Pancreas (tissue), 10 donors: ENCODE data around the gene DHX58. TPM values are rescaled to one million over a fixed set of nuclear protein-coding genes. Genes with fewer than 3 reads are reported as not detected.
A peak's percentile ranks its signal among the peaks of the same experiment; 100 is the strongest.

Experiments
- ATAC-seq, 4 donors: fragments of 200-7000 bp; cut with Tn5 transposase; one replicate each; pipeline versions ENCODE4 v1.8.0 to v1.9.1; 2020; ENCODE audit warnings: mild to moderate bottlenecking in 4 of 4, moderate library complexity in 4 of 4
- DNase-seq, 6 donors: peaks; one replicate each; pipeline ENCODE4 v3.0.0-alpha.2; 2020
- FAIRE-seq: peaks from 2 replicates; lab custom pipeline; 2012; peaks lifted over from hg19 to GRCh38; lab: Jason Lieb, UNC
- H3K27ac ChIP-seq, 4 donors: fragments of 200-600 bp; sonication (generic); 1 replicate in 3 of 4; 2 replicates in 1 of 4; pipeline versions ENCODE4 v1.5.0 to v1.8.0; 2020
- H3K27me3 ChIP-seq, 4 donors: fragments of 200-600 bp; one replicate each; pipeline ENCODE4 v1.8.0; 2021
- H3K36me3 ChIP-seq, 3 donors: fragments of 200-600 bp; sonication (generic) in 1 of 3; one replicate each; pipeline versions ENCODE4 v1.5.0 to v1.8.0; 2020 to 2021
- H3K4me1 ChIP-seq, 3 donors: fragments of 200-600 bp; one replicate each; pipeline ENCODE4 v1.8.0; 2021
- H3K4me3 ChIP-seq, 4 donors: fragments of 200-600 bp; sonication (generic) in 2 of 4; one replicate each; pipeline versions ENCODE4 v1.5.0 to v1.8.0; 2020 to 2021
- H3K9me3 ChIP-seq, 4 donors: fragments of 200-600 bp; one replicate each; pipeline ENCODE4 v1.8.0; 2021
- WGBS, 2 donors: extraction: QIAGEN DNeasy Blood & Tissue Kit; methylation state at CpG; one replicate each; pipeline ENCODE4 v1.1.7; 2013; 5-methylcytosine and 5-hydroxymethylcytosine counted together
- intact Hi-C, 3 donors: fragments of 100-400 bp; cut with DNase I; formaldehyde crosslinking; loops; one replicate each; pipeline versions ENCODE4 v1.11.1 to v1.14.2; 2022
- polyA plus RNA-seq, 2 donors: library from polyadenylated mRNA; stranded (reverse); fragments of 200-250 nt; gene quantifications; one replicate each; pipeline ENCODE4 v1.2.3, GENCODE V29; 2013
- total RNA-seq, 6 donors: library from RNA; stranded (reverse); fragmentation: NEBNext Ultra II Directional in 4 of 6; extraction: Animal tissue kit (Norgen Biotek cat#: 25700) in 4 of 6; gene quantifications; one replicate each; pipeline versions ENCODE4 v1.2.1 to v1.2.4, GENCODE V29; 2021 to 2023
- TF ChIP-seq, protein P1 (sequence below), 4 donors: fragments of 200-600 bp; sonication (generic) in 3 of 4; IDR thresholded peaks; one replicate each; pipeline versions ENCODE4 v1.5.0 to v1.8.0; 2021; ENCODE audit warnings: antibody characterized with exemption in 4 of 4
- donor health status: healthy with polysubstance abuse.
- donor health status: DM: no; HTN: no; CAD: no; lungs with moderate emphysema.
- donor health status: DM: no; HTN: no; CAD: no.
- donor health status: control.
- donor health status: control.
- donor health status: Bipolar disorder and iron deficiency.
- donor health status: DM: yes; HTN: yes; CAD: no.
- donor health status: DM: no; HTN: no; CAD: no.
- donor health status: DM: no; HTN: no; CAD: no.
- donor health status: DM: yes; HTN: yes; CAD: no.

DHX58 gene
- total and polyA plus RNA-seq, 8 donors: 3.7 to 22.8 (median 6.8) TPM

DNA sequence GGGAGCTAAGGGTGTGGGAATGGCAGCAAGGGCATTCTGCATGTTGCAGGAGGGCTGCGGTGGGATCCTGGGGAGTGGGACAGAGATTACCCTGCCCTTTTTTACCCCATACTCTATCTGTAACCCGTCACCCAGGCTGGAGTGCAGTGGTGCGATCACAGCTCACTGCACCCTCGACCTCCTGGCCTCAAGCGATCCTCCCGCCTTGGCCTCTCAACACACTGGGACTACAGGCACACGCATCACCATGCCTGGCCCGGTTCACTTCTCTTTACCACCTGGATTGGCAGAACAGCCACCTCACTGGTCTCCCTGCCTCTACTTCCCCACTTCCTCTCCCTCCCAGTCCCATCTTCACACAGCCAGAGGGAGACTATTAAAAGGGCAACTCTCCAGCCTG, 23.8 kb downstream of the DHX58 start:
- DNase-seq: no peak
- Histone ChIP-seq H3K4me3 (no peak overlapping the region), H3K27ac (no peak overlapping the region), H3K4me1 (no peaks in the 10 kb centered on the region), H3K27me3 (no peaks in the 10 kb centered on the region), H3K36me3 (no peaks in the 10 kb centered on the region), H3K9me3 (no peaks in the 10 kb centered on the region)
- no peak for FAIRE-seq
- intact Hi-C loops: no loop called here
- no peak for ATAC-seq
- TF ChIP-seq, protein P1, sequence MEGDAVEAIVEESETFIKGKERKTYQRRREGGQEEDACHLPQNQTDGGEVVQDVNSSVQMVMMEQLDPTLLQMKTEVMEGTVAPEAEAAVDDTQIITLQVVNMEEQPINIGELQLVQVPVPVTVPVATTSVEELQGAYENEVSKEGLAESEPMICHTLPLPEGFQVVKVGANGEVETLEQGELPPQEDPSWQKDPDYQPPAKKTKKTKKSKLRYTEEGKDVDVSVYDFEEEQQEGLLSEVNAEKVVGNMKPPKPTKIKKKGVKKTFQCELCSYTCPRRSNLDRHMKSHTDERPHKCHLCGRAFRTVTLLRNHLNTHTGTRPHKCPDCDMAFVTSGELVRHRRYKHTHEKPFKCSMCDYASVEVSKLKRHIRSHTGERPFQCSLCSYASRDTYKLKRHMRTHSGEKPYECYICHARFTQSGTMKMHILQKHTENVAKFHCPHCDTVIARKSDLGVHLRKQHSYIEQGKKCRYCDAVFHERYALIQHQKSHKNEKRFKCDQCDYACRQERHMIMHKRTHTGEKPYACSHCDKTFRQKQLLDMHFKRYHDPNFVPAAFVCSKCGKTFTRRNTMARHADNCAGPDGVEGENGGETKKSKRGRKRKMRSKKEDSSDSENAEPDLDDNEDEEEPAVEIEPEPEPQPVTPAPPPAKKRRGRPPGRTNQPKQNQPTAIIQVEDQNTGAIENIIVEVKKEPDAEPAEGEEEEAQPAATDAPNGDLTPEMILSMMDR (IDR thresholded peaks at IDR 0.05): no peak
- 74 to 82% methylated on average over 8 of the region's 8 CpGs for WGBS, 2 donors

DNA sequence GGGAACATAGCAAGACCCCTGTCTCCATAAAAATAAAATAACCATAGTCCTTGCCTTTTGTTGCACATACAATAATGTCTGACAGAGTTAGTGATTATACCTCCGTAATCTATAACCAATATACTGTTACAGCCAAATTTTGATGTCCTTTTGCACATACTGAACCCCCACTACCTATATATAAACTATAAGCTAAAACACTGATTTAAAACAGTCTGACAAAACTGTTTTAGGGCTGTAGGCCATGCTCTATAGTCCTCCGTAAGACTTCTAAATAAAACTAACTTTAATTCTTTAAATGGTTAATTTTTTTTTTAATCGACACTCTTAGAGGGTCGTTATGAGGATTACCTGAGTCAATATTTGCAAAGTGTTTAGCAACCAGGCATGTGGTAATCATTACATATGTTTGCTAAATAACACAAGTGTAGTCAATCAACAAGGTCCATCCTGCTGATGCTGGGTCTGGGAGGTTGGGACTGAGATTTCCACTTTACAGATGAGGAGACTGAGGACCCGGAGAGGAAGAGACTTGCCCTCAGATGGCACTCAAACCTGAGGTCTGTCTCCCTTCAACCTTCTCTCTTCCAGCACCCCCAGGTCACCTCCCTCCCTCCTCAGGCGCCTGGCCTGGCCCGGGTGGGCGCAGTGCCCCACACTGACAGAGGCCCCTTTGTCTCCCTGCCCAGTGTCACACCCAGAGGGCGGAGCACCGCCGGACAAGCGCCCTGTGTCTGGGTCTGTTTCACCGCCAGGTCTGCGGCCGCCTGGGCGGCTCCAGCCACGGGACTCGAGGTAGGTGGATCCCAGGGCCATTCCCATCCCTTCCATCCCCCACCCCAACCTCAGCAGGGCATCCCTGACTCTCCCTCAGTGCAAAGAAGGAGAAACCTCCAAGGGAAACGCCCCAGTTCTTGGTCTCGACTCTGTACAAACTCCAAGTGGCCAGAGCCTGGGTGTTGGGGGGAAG, 24.5 kb downstream of the DHX58 start:
- FAIRE-seq: no peak
- ATAC-seq: peak in 2 of 4 donors; percentile 61 to 64
- DNase-seq: peak in 1 of 6 donors; percentile 14

DNA sequence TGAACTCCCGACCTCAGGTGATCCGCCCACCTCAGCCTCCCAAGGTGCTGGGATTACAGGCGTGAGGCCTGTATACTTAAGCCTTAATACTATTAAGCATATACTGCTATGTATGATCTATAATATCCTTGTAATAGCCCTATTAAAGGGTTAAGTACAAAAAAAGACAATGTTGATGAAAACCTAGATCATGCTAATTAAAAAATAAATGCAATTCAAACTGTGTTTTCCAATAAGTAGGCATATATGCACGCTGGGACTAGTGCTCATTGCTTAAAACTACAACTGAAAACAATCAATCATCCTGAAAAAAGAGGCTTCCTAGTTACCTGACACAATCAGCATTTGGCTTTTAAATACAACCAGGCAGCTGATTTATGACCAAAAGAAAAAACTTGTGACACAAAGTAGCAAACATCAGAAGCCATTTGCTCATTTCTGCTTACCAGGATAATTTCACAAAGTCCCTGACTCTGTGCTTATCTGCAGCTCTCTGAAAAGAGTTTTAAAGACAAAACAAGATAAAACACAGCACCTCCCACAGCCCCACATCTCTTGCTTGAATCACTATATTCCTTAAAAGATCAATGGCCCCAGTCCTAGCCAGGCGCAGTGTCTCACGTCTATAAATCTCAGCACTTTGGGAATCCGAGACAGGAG, 25.3 kb downstream of the DHX58 start:
- no peaks in the 10 kb centered on the region for H3K27me3 ChIP-seq
- no peak overlapping the region for H3K4me3 ChIP-seq
- DNase-seq: no peak
- 67 to 76% methylated on average over 7 of the region's 7 CpGs for WGBS, 2 donors
- no peak overlapping the region for H3K27ac ChIP-seq
- intact Hi-C loops: no loop called here
- ATAC-seq: no peak
- H3K9me3 ChIP-seq: no peaks in the 10 kb centered on the region
- FAIRE-seq: no peak
- H3K36me3 ChIP-seq: no peaks in the 10 kb centered on the region
- H3K4me1 ChIP-seq: no peaks in the 10 kb centered on the region
- TF ChIP-seq, protein P1 (IDR thresholded peaks at IDR 0.05): no peak

More for the DNA sequence above, 24.5 kb downstream of the DHX58 start:
- TF ChIP-seq, protein P1 (IDR thresholded peaks at IDR 0.05): no peak
- Histone ChIP-seq H3K4me3 (no peak overlapping the region), H3K27ac (no peak overlapping the region), H3K9me3 (no peaks in the 10 kb centered on the region), H3K27me3 (no peaks in the 10 kb centered on the region), H3K36me3 (no peaks in the 10 kb centered on the region), H3K4me1 (no peaks in the 10 kb centered on the region)
- WGBS, 2 donors: 37 to 40% methylated on average over 20 of the region's 20 CpGs
- intact Hi-C loops: no loop called here

DNA sequence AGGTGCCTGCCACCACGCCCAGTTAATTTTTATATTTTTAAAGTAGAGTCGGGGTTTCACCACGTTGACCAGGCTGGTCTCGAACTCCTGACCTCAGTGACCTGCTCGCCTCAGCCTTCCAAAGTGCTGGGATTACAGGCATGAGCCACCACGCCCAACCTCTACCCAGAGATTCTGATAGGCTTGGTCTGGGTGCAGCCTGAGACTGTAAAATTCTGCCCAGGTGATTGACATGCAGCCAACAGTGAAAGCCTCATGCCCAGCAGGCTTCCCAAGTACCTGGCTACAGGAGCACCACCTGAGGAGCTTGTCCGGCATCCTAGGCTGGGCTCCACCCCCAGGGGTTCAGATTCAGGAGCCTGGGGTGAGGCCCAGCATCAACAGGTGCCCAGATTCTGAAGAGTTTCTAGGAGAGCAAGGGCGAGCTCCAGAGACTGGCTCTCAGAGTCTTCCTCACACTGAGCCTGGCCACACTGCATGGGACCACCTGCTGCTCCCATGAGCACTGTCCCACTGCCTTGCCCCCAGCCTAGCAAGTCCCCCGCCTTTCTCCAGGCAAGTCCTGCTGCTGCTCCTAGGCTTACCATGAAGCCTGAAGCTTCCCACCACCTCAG, 30.9 kb downstream of the DHX58 start:
- no peak for DNase-seq
- H3K36me3 ChIP-seq: no peaks in the 10 kb centered on the region
- intact Hi-C loops: no loop called here
- no peaks in the 10 kb centered on the region for H3K9me3 ChIP-seq
- ATAC-seq: no peak
- H3K27ac ChIP-seq: no peak overlapping the region
- FAIRE-seq: no peak
- no peaks in the 10 kb centered on the region for H3K4me1 ChIP-seq
- TF ChIP-seq, protein P1 (IDR thresholded peaks at IDR 0.05): no peak
- no peak overlapping the region for H3K4me3 ChIP-seq
- whole genome bisulfite sequencing, 2 donors: 80 to 89% methylated on average over 9 of the region's 9 CpGs
- H3K27me3 ChIP-seq: no peaks in the 10 kb centered on the region
